Measurements from ENCODE around the gene DENND1B. TPM values are rescaled to one million over a fixed set of nuclear protein-coding genes. Genes with fewer than 3 reads are reported as not detected.

The DENND1B gene
- total and polyA plus RNA-seq, 9 of the 15 experiments (the other 6 are each of a cell fraction or from before 2014, with no cell fraction given), result 2.1 to 12.1 (median 7.5) TPM

- no peak for TF ChIP-seq ZNF699 (CRISPR knock-in tag; IDR thresholded peaks at IDR 0.05; ENCODE audit: insufficient replicate concordance)
- TF ChIP-seq HLTF (IDR thresholded peaks at IDR 0.05), result no peak
- no peak for TF ChIP-seq FIP1L1 (IDR thresholded peaks at IDR 0.05; ENCODE audit: low read depth, low read length, poor library complexity, severe bottlenecking)
- no peak for TF ChIP-seq EZH2 (IDR thresholded peaks at IDR 0.05; ENCODE audit: borderline replicate concordance, low read depth, low read length)
- TF ChIP-seq USF1 (CRISPR knock-in tag; IDR thresholded peaks at IDR 0.05), result no peak
- no peak for TF ChIP-seq ZNF263 (CRISPR knock-in tag; IDR thresholded peaks at IDR 0.05; ENCODE audit: borderline replicate concordance)
- TF ChIP-seq CTCF (IDR thresholded peaks at IDR 0.05 in 2 of 3, conservative IDR thresholded peaks at IDR 0.05 in 1 of 3; ENCODE audit: insufficient read depth in 2 of 3, low read depth in 1 of 3, low read length in 3 of 3), result peak in 2 of 3 experiments; percentile 23 to 71; a peak in 3 of 6 replicates
- TF ChIP-seq NRF1 (conservative IDR thresholded peaks at IDR 0.05 in 1 of 2, IDR thresholded peaks at IDR 0.05 in 1 of 2), result no peak
- peak; percentile 62 to 73 for TF ChIP-seq RAD21 (CRISPR knock-in tag; conservative IDR thresholded peaks at IDR 0.05 in 1 of 2, IDR thresholded peaks at IDR 0.05 in 1 of 2)
- no peak for TF ChIP-seq PURB (CRISPR knock-in tag; IDR thresholded peaks at IDR 0.05; ENCODE audit: low read depth)
- TF ChIP-seq SMARCB1 (IDR thresholded peaks at IDR 0.05; ENCODE audit: insufficient read length, low read depth), result no peak
- no peak for TF ChIP-seq WHSC1 (IDR thresholded peaks at IDR 0.05; ENCODE audit: low read length)
- TF ChIP-seq CC2D1A (IDR thresholded peaks at IDR 0.05), result no peak
- no peak for TF ChIP-seq MCM7 (IDR thresholded peaks at IDR 0.05)
- TF ChIP-seq NONO (IDR thresholded peaks at IDR 0.05; ENCODE audit: low read depth in 2 of 2, low read length in 1 of 2), result no peak
- TF ChIP-seq ZNF431 (CRISPR knock-in tag; IDR thresholded peaks at IDR 0.05), result no peak
- no peak for TF ChIP-seq SNAPC5 (CRISPR knock-in tag; IDR thresholded peaks at IDR 0.05)
- TF ChIP-seq CBX8 (IDR thresholded peaks at IDR 0.05; ENCODE audit: borderline replicate concordance, extremely low read depth, low read depth, low read length, poor library complexity, severe bottlenecking), result no peak
- no peak for TF ChIP-seq MEF2D (tag; conservative IDR thresholded peaks at IDR 0.05; ENCODE audit: low read depth)
- TF ChIP-seq ZNF695 (CRISPR knock-in tag; IDR thresholded peaks at IDR 0.05), result no peak
- no peak for TF ChIP-seq UBTF (IDR thresholded peaks at IDR 0.05; ENCODE audit: borderline replicate concordance in 1 of 2, low read depth in 2 of 2, low read length in 2 of 2)
Measured at GRCh38 chr1:197526736-197527371, 248.4 kb downstream of the DENND1B start (continued).
